ENCODE measurements around the gene CAMK2D.

Gene CAMK2D

GRCh38 chr4:113678641-113679040 is 82.9 kb downstream of the CAMK2D start:
- FAIRE-seq = no peak
- TF ChIP-seq POLR2AphosphoS5 (IDR thresholded peaks at IDR 0.05; ENCODE audit: low read depth, low read length) = no peak
- TF ChIP-seq POU2F2 (IDR thresholded peaks at IDR 0.05; ENCODE audit: low read depth, low read length) = no peak
- no peak for TF ChIP-seq SPI1 (IDR thresholded peaks at IDR 0.05; ENCODE audit: low read depth, low read length)
- TF ChIP-seq PAX5 (IDR thresholded peaks at IDR 0.05; ENCODE audit: insufficient read depth, low read length, severe bottlenecking) = no peak
- TF ChIP-seq POLR2A (IDR thresholded peaks at IDR 0.05; ENCODE audit: low read depth, low read length) = no peak
- TF ChIP-seq TAF1 (IDR thresholded peaks at IDR 0.05; ENCODE audit: low read depth, low read length) = no peak
- DNase-seq (ENCODE audit: insufficient read length, low spot score) = no peak

GRCh38 chr4:113677325-113677724 is 84.2 kb downstream of the CAMK2D start:
- DNase-seq (ENCODE audit: insufficient read length, low spot score) (no peak), FAIRE-seq (no peak)
- no peak for TF ChIP-seq SPI1 (IDR thresholded peaks at IDR 0.05; ENCODE audit: low read depth, low read length)
- no peak for TF ChIP-seq PAX5 (IDR thresholded peaks at IDR 0.05; ENCODE audit: insufficient read depth, low read length, severe bottlenecking)
- TF ChIP-seq POU2F2 (IDR thresholded peaks at IDR 0.05; ENCODE audit: low read depth, low read length) = no peak
- TF ChIP-seq POLR2A (IDR thresholded peaks at IDR 0.05; ENCODE audit: low read depth, low read length) = no peak
- no peak for TF ChIP-seq POLR2AphosphoS5 (IDR thresholded peaks at IDR 0.05; ENCODE audit: low read depth, low read length)
- no peak for TF ChIP-seq TAF1 (IDR thresholded peaks at IDR 0.05; ENCODE audit: low read depth, low read length)

- no peak for TF ChIP-seq POLR2A (IDR thresholded peaks at IDR 0.05; ENCODE audit: low read depth, low read length)
- no peak for TF ChIP-seq POLR2AphosphoS5 (IDR thresholded peaks at IDR 0.05; ENCODE audit: low read depth, low read length)
- no peak for FAIRE-seq
- DNase-seq (ENCODE audit: insufficient read length, low spot score) = no peak
These were observed 85.5 kb downstream of the CAMK2D start for GRCh38 chr4:113675731-113676697.

GRCh38 chr4:113674733-113675132 is 86.8 kb downstream of the CAMK2D start:
- TF ChIP-seq POLR2AphosphoS5 (IDR thresholded peaks at IDR 0.05; ENCODE audit: low read depth, low read length) = no peak
- TF ChIP-seq PAX5 (IDR thresholded peaks at IDR 0.05; ENCODE audit: insufficient read depth, low read length, severe bottlenecking) = no peak
- no peak for TF ChIP-seq POLR2A (IDR thresholded peaks at IDR 0.05; ENCODE audit: low read depth, low read length)
- no peak for TF ChIP-seq TAF1 (IDR thresholded peaks at IDR 0.05; ENCODE audit: low read depth, low read length)
- FAIRE-seq (no peak), DNase-seq (ENCODE audit: insufficient read length, low spot score) (no peak)

- TF ChIP-seq POLR2AphosphoS5 (IDR thresholded peaks at IDR 0.05; ENCODE audit: low read depth, low read length) = no peak
- no peak for TF ChIP-seq TAF1 (IDR thresholded peaks at IDR 0.05; ENCODE audit: low read depth, low read length)
- no peak for TF ChIP-seq PAX5 (IDR thresholded peaks at IDR 0.05; ENCODE audit: insufficient read depth, low read length, severe bottlenecking)
- no peak for TF ChIP-seq POU2F2 (IDR thresholded peaks at IDR 0.05; ENCODE audit: low read depth, low read length)
- TF ChIP-seq SPI1 (IDR thresholded peaks at IDR 0.05; ENCODE audit: low read depth, low read length) = no peak
- no peak for TF ChIP-seq POLR2A (IDR thresholded peaks at IDR 0.05; ENCODE audit: low read depth, low read length)
- FAIRE-seq (no peak), DNase-seq (ENCODE audit: insufficient read length, low spot score) (no peak)
These were observed 87.3 kb downstream of the CAMK2D start for GRCh38 chr4:113674251-113674650.

- 0 out of 2 replicates have a peak, but pooled peaks have one; percentile 27 for TF ChIP-seq SPI1 (IDR thresholded peaks at IDR 0.05; ENCODE audit: low read depth, low read length)
- no peak for TF ChIP-seq POU2F2 (IDR thresholded peaks at IDR 0.05; ENCODE audit: low read depth, low read length)
- FAIRE-seq (no peak), DNase-seq (ENCODE audit: insufficient read length, low spot score) (no peak)
These were observed 88.1 kb downstream of the CAMK2D start for GRCh38 chr4:113673450-113673849.

GRCh38 chr4:113666386-113667114 is 95.0 kb downstream of the CAMK2D start:
- FAIRE-seq (no peak), DNase-seq (ENCODE audit: insufficient read length, low spot score) (no peak)
- TF ChIP-seq SPI1 (IDR thresholded peaks at IDR 0.05; ENCODE audit: low read depth, low read length) (no peak), TAF1 (IDR thresholded peaks at IDR 0.05; ENCODE audit: low read depth, low read length) (no peak), PAX5 (IDR thresholded peaks at IDR 0.05; ENCODE audit: insufficient read depth, low read length, severe bottlenecking) (no peak), POLR2AphosphoS5 (IDR thresholded peaks at IDR 0.05; ENCODE audit: low read depth, low read length) (no peak), POLR2A (IDR thresholded peaks at IDR 0.05; ENCODE audit: low read depth, low read length) (no peak), POU2F2 (IDR thresholded peaks at IDR 0.05; ENCODE audit: low read depth, low read length) (no peak)

GRCh38 chr4:113665036-113665435 is 96.5 kb downstream of the CAMK2D start:
- DNase-seq (ENCODE audit: insufficient read length, low spot score) (no peak), FAIRE-seq (no peak)
- no peak for TF ChIP-seq POLR2AphosphoS5 (IDR thresholded peaks at IDR 0.05; ENCODE audit: low read depth, low read length)
- no peak for TF ChIP-seq PAX5 (IDR thresholded peaks at IDR 0.05; ENCODE audit: insufficient read depth, low read length, severe bottlenecking)
- TF ChIP-seq POLR2A (IDR thresholded peaks at IDR 0.05; ENCODE audit: low read depth, low read length) = no peak
- TF ChIP-seq POU2F2 (IDR thresholded peaks at IDR 0.05; ENCODE audit: low read depth, low read length) = no peak
- TF ChIP-seq TAF1 (IDR thresholded peaks at IDR 0.05; ENCODE audit: low read depth, low read length) = no peak
- no peak for TF ChIP-seq SPI1 (IDR thresholded peaks at IDR 0.05; ENCODE audit: low read depth, low read length)

GRCh38 chr4:113662581-113662980 is 99.0 kb downstream of the CAMK2D start:
- DNase-seq (ENCODE audit: insufficient read length, low spot score) (no peak), FAIRE-seq (no peak)
- TF ChIP-seq POU2F2 (IDR thresholded peaks at IDR 0.05; ENCODE audit: low read depth, low read length) (no peak), TAF1 (IDR thresholded peaks at IDR 0.05; ENCODE audit: low read depth, low read length) (no peak), POLR2A (IDR thresholded peaks at IDR 0.05; ENCODE audit: low read depth, low read length) (no peak), PAX5 (IDR thresholded peaks at IDR 0.05; ENCODE audit: insufficient read depth, low read length, severe bottlenecking) (no peak), POLR2AphosphoS5 (IDR thresholded peaks at IDR 0.05; ENCODE audit: low read depth, low read length) (no peak), SPI1 (IDR thresholded peaks at IDR 0.05; ENCODE audit: low read depth, low read length) (no peak)
